ENCODE measurements around the gene GOLGB1.

Gene GOLGB1

DNA sequence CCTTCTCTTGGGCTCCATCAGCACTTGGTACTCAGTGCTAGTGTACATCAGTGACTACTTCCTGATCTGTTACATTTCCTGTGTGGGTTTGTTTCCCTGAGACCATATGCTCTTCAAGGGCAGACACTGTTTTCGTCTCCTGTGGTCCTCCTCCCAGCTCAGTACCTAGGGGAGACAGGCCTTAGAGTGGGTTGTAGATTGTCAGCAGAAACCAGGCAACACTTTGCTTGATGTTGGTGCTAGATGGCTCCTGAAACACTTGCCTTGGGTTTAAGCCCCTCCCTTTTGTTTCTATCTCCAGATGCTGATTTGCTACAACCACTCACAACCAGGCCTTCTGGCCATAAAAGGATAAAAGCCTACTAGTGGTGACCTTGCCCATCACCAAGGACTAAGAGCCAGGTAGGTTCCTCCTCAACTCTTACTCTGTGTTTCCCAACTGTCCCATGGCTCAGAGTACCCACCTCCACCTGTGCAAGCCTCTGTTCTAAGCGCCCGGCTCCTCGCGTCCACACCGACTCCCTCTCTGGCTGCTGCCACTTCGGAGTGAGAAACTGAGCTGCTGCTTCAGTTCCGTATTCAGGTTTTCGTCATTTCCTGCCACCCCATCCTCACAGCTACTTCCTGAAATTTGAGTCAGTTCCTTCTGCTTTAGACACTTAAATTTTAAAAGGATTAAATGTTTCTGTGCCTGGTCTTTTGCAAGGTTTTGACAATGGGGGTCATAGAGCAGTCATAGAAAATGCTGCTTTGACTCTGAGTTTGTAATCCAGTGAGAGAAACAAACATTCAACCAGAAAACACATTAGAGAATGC, 89.0 kb downstream of the GOLGB1 start, which contains the start of gene HCLS1:
Gene HCLS1 (minus strand): TSS at position 548 of the 816 bp plus-strand sequence. CDS start 2,556 bp downstream, outside the sequence.
- H4K8ac ChIP-seq (ENCODE audit: low read depth, low read length) = no peak within 1 kb of the TSS
- H3K56ac ChIP-seq (ENCODE audit: low read length) = no peak within 1 kb of the TSS
- no CpG with 5 or more reads among the region's 9 CpGs for WGBS (ENCODE audit: extremely low coverage, insufficient coverage, low lambda C conversion rate)
- peak; percentile 19 for DNase-seq
- no peak within 1 kb of the TSS for H2BK120ac ChIP-seq (ENCODE audit: low read depth, low read length)
- H3K27ac ChIP-seq (ENCODE audit: low read depth, low read length) = no peak within 1 kb of the TSS
- no peak within 1 kb of the TSS for H3K4ac ChIP-seq (ENCODE audit: low read depth, low read length)
- no peak within 1 kb of the TSS for H3K18ac ChIP-seq (ENCODE audit: low read length)
- H2BK15ac ChIP-seq (replicated peaks; ENCODE audit: low read depth) = no peak within 1 kb of the TSS
- H3K36me3 ChIP-seq (ENCODE audit: control insufficient read depth, insufficient read depth, low read length) = no peaks in the 10 kb centered on the region
- no peak within 1 kb of the TSS for H3K9ac ChIP-seq (ENCODE audit: low read length)
- H2BK5ac ChIP-seq (ENCODE audit: low read length) = no peak within 1 kb of the TSS
- H2AK5ac ChIP-seq (ENCODE audit: low read length) = no peak within 1 kb of the TSS
- no peaks in the 10 kb centered on the region for H3K27me3 ChIP-seq (ENCODE audit: insufficient read depth, low read length, poor library complexity)
- no peaks in the 10 kb centered on the region for H3K79me2 ChIP-seq (ENCODE audit: control insufficient read depth, insufficient read depth, low read length)
- no peaks in the 10 kb centered on the region for H3K4me1 ChIP-seq (ENCODE audit: control insufficient read depth, low read depth, low read length)
- no peaks in the 10 kb centered on the region for H3K79me1 ChIP-seq (ENCODE audit: low read length)
- no peak within 1 kb of the TSS for H3K23ac ChIP-seq (ENCODE audit: low read length)
- H3K4me3 ChIP-seq (ENCODE audit: low read length) = no peak within 1 kb of the TSS
- H3K4me2 ChIP-seq (ENCODE audit: low read length) = no peak within 1 kb of the TSS
- no peak within 1 kb of the TSS for H4K5ac ChIP-seq (ENCODE audit: low read length)

DNA sequence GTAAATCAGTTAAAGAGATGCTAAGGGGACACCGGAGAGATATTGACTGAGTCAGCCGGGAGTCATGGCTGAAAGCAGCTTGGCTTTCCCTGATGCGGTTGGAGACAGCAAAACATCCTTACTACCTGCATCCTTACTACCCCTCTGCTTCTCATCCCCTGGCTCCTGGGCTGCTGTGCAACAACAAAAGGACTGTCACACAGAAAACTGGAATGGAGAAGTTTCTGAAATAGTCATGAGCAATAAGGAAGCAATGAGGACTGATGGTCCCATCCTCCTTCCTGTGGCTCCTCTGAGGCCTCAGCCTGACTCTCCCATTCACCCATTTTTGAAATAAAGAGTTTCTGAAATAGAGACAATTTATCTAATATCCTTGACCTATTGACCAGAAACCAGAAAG, 90.0 kb downstream of the GOLGB1 start:
- Histone ChIP-seq H3K79me1 (ENCODE audit: low read length) (no peaks in the 10 kb centered on the region), H2BK120ac (ENCODE audit: low read depth, low read length) (no peak overlapping the region), H3K36me3 (ENCODE audit: control insufficient read depth, insufficient read depth, low read length) (no peaks in the 10 kb centered on the region), H2AK5ac (ENCODE audit: low read length) (no peak overlapping the region), H3K23ac (ENCODE audit: low read length) (no peak overlapping the region), H3K4me1 (ENCODE audit: control insufficient read depth, low read depth, low read length) (no peaks in the 10 kb centered on the region), H2BK5ac (ENCODE audit: low read length) (no peak overlapping the region), H2BK15ac (replicated peaks; ENCODE audit: low read depth) (no peak overlapping the region), H3K18ac (ENCODE audit: low read length) (no peak overlapping the region), H3K4ac (ENCODE audit: low read depth, low read length) (no peak overlapping the region), H4K5ac (ENCODE audit: low read length) (no peak overlapping the region), H3K56ac (ENCODE audit: low read length) (no peak overlapping the region), H3K4me3 (ENCODE audit: low read length) (no peak overlapping the region), H4K8ac (ENCODE audit: low read depth, low read length) (no peak overlapping the region), H3K27ac (ENCODE audit: low read depth, low read length) (no peak overlapping the region), H3K9ac (ENCODE audit: low read length) (no peak overlapping the region), H3K79me2 (ENCODE audit: control insufficient read depth, insufficient read depth, low read length) (no peaks in the 10 kb centered on the region), H3K27me3 (ENCODE audit: insufficient read depth, low read length, poor library complexity) (no peaks in the 10 kb centered on the region), H3K4me2 (ENCODE audit: low read length) (no peak overlapping the region)
- no peak for DNase-seq
- WGBS (ENCODE audit: extremely low coverage, insufficient coverage, low lambda C conversion rate) = no CpG with 5 or more reads among the region's 3 CpGs

DNA sequence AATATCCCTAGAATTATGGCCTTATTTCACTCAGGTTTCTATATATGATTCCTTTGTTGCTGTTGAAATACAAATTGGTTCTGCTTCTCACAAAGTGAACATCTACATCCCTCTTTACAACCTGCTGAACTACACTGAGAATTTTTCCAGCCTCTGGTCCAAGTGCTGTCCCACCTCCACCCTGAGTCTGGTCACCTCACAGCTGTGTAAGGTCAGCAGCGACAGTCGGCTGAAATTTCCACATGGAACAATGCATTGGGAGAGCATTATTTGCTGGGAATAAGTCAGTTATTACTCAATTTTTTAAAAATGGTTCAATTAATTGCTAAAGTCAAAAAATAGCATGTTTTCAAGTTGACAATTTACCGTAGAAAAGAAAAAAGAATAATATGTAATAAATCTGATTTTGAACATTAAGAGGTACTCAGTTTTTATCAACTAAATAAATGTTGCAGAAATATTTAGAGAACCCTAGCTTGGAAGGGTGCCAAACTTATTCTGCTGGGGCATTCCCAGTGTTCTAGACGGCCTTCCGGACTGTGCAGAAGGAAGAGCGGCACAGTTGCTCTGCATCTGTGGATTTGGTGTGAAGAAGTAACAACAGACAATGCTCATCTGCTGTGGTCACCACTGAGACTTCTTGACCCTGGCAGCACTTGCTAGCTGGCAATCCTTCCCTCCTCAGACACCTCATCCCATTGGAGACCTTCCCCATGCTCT, 90.7 kb downstream of the GOLGB1 start:
- no peak overlapping the region for H3K18ac ChIP-seq (ENCODE audit: low read length)
- H3K36me3 ChIP-seq (ENCODE audit: control insufficient read depth, insufficient read depth, low read length) = no peaks in the 10 kb centered on the region
- no peaks in the 10 kb centered on the region for H3K27me3 ChIP-seq (ENCODE audit: insufficient read depth, low read length, poor library complexity)
- no peak overlapping the region for H2BK15ac ChIP-seq (replicated peaks; ENCODE audit: low read depth)
- H3K4ac ChIP-seq (ENCODE audit: low read depth, low read length) = no peak overlapping the region
- no peak overlapping the region for H3K4me2 ChIP-seq (ENCODE audit: low read length)
- no peak overlapping the region for H3K27ac ChIP-seq (ENCODE audit: low read depth, low read length)
- no peaks in the 10 kb centered on the region for H3K79me2 ChIP-seq (ENCODE audit: control insufficient read depth, insufficient read depth, low read length)
- no peak overlapping the region for H3K56ac ChIP-seq (ENCODE audit: low read length)
- H3K9ac ChIP-seq (ENCODE audit: low read length) = no peak overlapping the region
- H2BK5ac ChIP-seq (ENCODE audit: low read length) = no peak overlapping the region
- H3K4me1 ChIP-seq (ENCODE audit: control insufficient read depth, low read depth, low read length) = no peaks in the 10 kb centered on the region
- no peak overlapping the region for H3K4me3 ChIP-seq (ENCODE audit: low read length)
- no peak for DNase-seq
- H3K79me1 ChIP-seq (ENCODE audit: low read length) = no peaks in the 10 kb centered on the region
- H2BK120ac ChIP-seq (ENCODE audit: low read depth, low read length) = no peak overlapping the region
- H3K23ac ChIP-seq (ENCODE audit: low read length) = no peak overlapping the region
- no peak overlapping the region for H2AK5ac ChIP-seq (ENCODE audit: low read length)
- H4K8ac ChIP-seq (ENCODE audit: low read depth, low read length) = no peak overlapping the region
- H4K5ac ChIP-seq (ENCODE audit: low read length) = no peak overlapping the region
- WGBS (ENCODE audit: extremely low coverage, insufficient coverage, low lambda C conversion rate) = no CpG with 5 or more reads among the region's 6 CpGs

DNA sequence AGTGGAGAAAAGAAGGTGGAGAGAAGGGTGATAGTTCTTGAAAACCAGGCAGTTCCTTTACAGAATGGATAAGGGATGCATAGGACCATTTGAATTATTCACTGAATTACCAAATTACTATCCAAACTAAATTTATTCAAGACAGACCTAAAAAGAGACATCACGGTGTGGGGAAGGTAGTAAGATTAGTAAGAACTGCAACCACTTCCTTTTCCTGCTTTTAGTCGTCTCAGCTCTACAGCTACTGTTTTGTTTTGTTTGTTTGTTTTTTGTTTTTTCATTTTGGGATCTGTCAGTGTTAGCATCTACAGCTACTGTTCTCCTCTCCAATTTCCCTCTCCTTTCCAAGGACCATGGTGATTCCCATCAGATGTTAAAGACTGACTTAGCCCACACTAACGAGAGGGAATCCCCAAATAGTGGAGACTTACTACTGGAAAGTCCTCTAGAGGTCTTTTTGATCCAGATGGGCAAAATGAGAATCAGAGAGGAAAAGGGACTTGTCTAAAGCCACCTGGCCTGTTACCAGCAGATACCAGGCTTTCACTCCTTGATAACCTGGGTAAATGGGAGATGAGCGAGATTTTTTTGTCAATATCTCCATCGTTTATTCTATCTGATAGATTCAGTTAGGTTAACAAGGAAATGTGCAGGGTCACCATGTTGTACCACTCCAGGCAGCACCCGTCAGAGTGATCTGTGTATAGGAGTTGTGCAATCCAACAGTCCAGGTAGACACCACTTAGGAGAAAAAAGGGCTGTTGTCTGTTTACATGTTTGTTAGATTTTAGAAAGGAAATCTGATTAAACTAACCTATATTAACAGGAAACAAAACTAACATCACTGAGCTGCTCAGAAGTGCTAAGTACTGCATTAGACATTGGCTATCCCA, 94.8 kb downstream of the GOLGB1 start:
- no peak overlapping the region for H2BK120ac ChIP-seq (ENCODE audit: low read depth, low read length)
- no peak for DNase-seq
- no peak overlapping the region for H4K8ac ChIP-seq (ENCODE audit: low read depth, low read length)
- WGBS (ENCODE audit: extremely low coverage, insufficient coverage, low lambda C conversion rate) = no CpG with 5 or more reads among the region's 6 CpGs
- no peak overlapping the region for H2BK5ac ChIP-seq (ENCODE audit: low read length)
- no peak overlapping the region for H3K9ac ChIP-seq (ENCODE audit: low read length)
- H3K56ac ChIP-seq (ENCODE audit: low read length) = no peak overlapping the region
- H3K36me3 ChIP-seq (ENCODE audit: control insufficient read depth, insufficient read depth, low read length) = no peaks in the 10 kb centered on the region
- no peaks in the 10 kb centered on the region for H3K4me1 ChIP-seq (ENCODE audit: control insufficient read depth, low read depth, low read length)
- H3K27ac ChIP-seq (ENCODE audit: low read depth, low read length) = no peak overlapping the region
- H3K18ac ChIP-seq (ENCODE audit: low read length) = no peak overlapping the region
- no peak overlapping the region for H3K23ac ChIP-seq (ENCODE audit: low read length)
- no peak overlapping the region for H2BK15ac ChIP-seq (replicated peaks; ENCODE audit: low read depth)
- H3K79me1 ChIP-seq (ENCODE audit: low read length) = no peaks in the 10 kb centered on the region
- no peak overlapping the region for H4K5ac ChIP-seq (ENCODE audit: low read length)
- no peak overlapping the region for H3K4ac ChIP-seq (ENCODE audit: low read depth, low read length)
- no peak overlapping the region for H3K4me3 ChIP-seq (ENCODE audit: low read length)
- H3K27me3 ChIP-seq (ENCODE audit: insufficient read depth, low read length, poor library complexity) = no peaks in the 10 kb centered on the region
- H2AK5ac ChIP-seq (ENCODE audit: low read length) = no peak overlapping the region
- H3K4me2 ChIP-seq (ENCODE audit: low read length) = no peak overlapping the region
- H3K79me2 ChIP-seq (ENCODE audit: control insufficient read depth, insufficient read depth, low read length) = no peaks in the 10 kb centered on the region

DNA sequence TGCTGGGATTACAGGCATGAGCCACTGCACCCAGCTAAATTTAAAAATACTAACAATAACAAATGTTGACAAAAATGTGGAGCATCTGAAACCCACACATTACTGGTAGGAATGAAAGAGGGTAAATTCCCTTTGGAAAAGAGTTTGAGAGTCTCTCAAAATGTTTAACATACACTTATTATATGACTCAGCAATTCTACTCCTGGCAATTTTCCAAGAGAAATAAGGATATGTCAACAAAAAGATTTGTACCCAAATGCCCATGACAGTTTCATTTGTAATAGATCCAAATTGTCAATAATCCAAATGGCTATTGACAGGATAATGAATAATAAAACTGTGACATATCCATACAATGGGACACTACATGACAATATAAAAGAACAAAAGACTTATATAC, 97.9 kb downstream of the GOLGB1 start:
- H3K27me3 ChIP-seq (ENCODE audit: insufficient read depth, low read length, poor library complexity) = no peaks in the 10 kb centered on the region
- H4K5ac ChIP-seq (ENCODE audit: low read length) = no peak overlapping the region
- no peak overlapping the region for H2BK15ac ChIP-seq (replicated peaks; ENCODE audit: low read depth)
- H3K27ac ChIP-seq (ENCODE audit: low read depth, low read length) = no peak overlapping the region
- no peaks in the 10 kb centered on the region for H3K4me1 ChIP-seq (ENCODE audit: control insufficient read depth, low read depth, low read length)
- no peak overlapping the region for H3K4ac ChIP-seq (ENCODE audit: low read depth, low read length)
- H3K9ac ChIP-seq (ENCODE audit: low read length) = no peak overlapping the region
- no peaks in the 10 kb centered on the region for H3K36me3 ChIP-seq (ENCODE audit: control insufficient read depth, insufficient read depth, low read length)
- no peaks in the 10 kb centered on the region for H3K79me1 ChIP-seq (ENCODE audit: low read length)
- no peak overlapping the region for H2BK5ac ChIP-seq (ENCODE audit: low read length)
- H2AK5ac ChIP-seq (ENCODE audit: low read length) = no peak overlapping the region
- H3K18ac ChIP-seq (ENCODE audit: low read length) = no peak overlapping the region
- no peak overlapping the region for H3K56ac ChIP-seq (ENCODE audit: low read length)
- H4K8ac ChIP-seq (ENCODE audit: low read depth, low read length) = no peak overlapping the region
- no peak overlapping the region for H3K4me2 ChIP-seq (ENCODE audit: low read length)
- H3K23ac ChIP-seq (ENCODE audit: low read length) = no peak overlapping the region
- no peaks in the 10 kb centered on the region for H3K79me2 ChIP-seq (ENCODE audit: control insufficient read depth, insufficient read depth, low read length)
- no peak overlapping the region for H2BK120ac ChIP-seq (ENCODE audit: low read depth, low read length)
- DNase-seq = no peak
- no peak overlapping the region for H3K4me3 ChIP-seq (ENCODE audit: low read length)
